Neural cell (in vitro differentiated cells): Measurements from ENCODE around the gene VAT1L. TPM values are rescaled to one million over a fixed set of nuclear protein-coding genes. Genes with fewer than 3 reads are reported as not detected.

ENCODE experiments used
- H2AFZ ChIP-seq: fragments of 200-600, 300-800 bp; sonication (generic), shearing (Covaris generic); 2 replicates; pipeline ENCODE4 v1.6.0; 2014; ENCODE audit warnings: low read depth, mild to moderate bottlenecking, antibody characterized with exemption, low read length, moderate library complexity
- H3F3A ChIP-seq: fragments of 200-600 bp; shearing (Covaris generic); 2 replicates; pipeline ENCODE4 v1.6.1; 2016; ENCODE audit warnings: mild to moderate bottlenecking, moderate library complexity, mixed read lengths, antibody characterized with exemption, low read length; ENCODE audit not compliant: insufficient read depth, poor library complexity, severe bottlenecking
- H3K27ac ChIP-seq: fragments of 200-600, 300-800 bp; sonication (generic), shearing (Covaris generic); 2 replicates; pipeline ENCODE4 v1.5.1; 2014; ENCODE audit warnings: mild to moderate bottlenecking, low read length, moderate library complexity
- H3K27me3 ChIP-seq: fragments of 300-800, 200-600 bp; sonication (generic), shearing (Covaris generic); 2 replicates; pipeline ENCODE4 v1.6.0; 2014; ENCODE audit warnings: mild to moderate bottlenecking, low read depth, low read length, moderate library complexity; ENCODE audit not compliant: insufficient read depth
- H3K36me3 ChIP-seq: fragments of 300-800, 200-600 bp; sonication (generic), shearing (Covaris generic); 2 replicates; pipeline ENCODE4 v1.5.1; 2014; ENCODE audit warnings: mild to moderate bottlenecking, antibody characterized with exemption, low read length, moderate library complexity; ENCODE audit not compliant: insufficient read depth
- H3K4me2 ChIP-seq: fragments of 300-800, 200-600 bp; sonication (generic), shearing (Covaris generic); 2 replicates; pipeline ENCODE4 v1.6.0; 2014; ENCODE audit warnings: mild to moderate bottlenecking, low read length
- H3K4me3 ChIP-seq: fragments of 300-800, 200-600 bp; sonication (generic), shearing (Covaris generic); 2 replicates; pipeline ENCODE4 v1.5.1; 2014; ENCODE audit warnings: mild to moderate bottlenecking, low read length, moderate library complexity
- H3K79me2 ChIP-seq: fragments of 200-600 bp; shearing (Covaris generic); replicated peaks from 2 replicates; pipeline ENCODE4 v1.6.0; 2014; ENCODE audit warnings: mild to moderate bottlenecking, low read length, moderate library complexity; ENCODE audit not compliant: insufficient read depth
- H3K9ac ChIP-seq: fragments of 300-800, 200-600 bp; sonication (generic), shearing (Covaris generic); 2 replicates; pipeline ENCODE4 v1.6.1; 2016; ENCODE audit warnings: mild to moderate bottlenecking, low read length, mixed read lengths
- H3K9me2 ChIP-seq: fragments of 200-600 bp; shearing (Covaris generic); 2 replicates; pipeline ENCODE4 v1.6.1; 2016; ENCODE audit warnings: mild to moderate bottlenecking, low read length, mixed read lengths; ENCODE audit not compliant: insufficient read depth
- H3K9me3 ChIP-seq: fragments of 200-600, 300-800 bp; sonication (generic), shearing (Covaris generic); 2 replicates; pipeline ENCODE4 v1.6.1; 2016; ENCODE audit warnings: mild to moderate bottlenecking, mixed run types, low read length, moderate library complexity, mixed read lengths
- H4K20me1 ChIP-seq: fragments of 200-600 bp; shearing (Covaris generic); 2 replicates; pipeline ENCODE4 v1.6.1; 2016; ENCODE audit warnings: mild to moderate bottlenecking, mixed run types; ENCODE audit not compliant: insufficient read depth
- CTCF ChIP-seq: fragments of 450-650 bp; IDR thresholded peaks from 2 replicates; pipeline ENCODE4 v1.5.1; 2014; ENCODE audit warnings: antibody characterized with exemption, mild to moderate bottlenecking, moderate library complexity; ENCODE audit not compliant: poor library complexity, severe bottlenecking
- EP300 ChIP-seq: fragments of 450-650 bp; conservative IDR thresholded peaks from 2 replicates; pipeline ENCODE4 v1.6.1; 2014; ENCODE audit warnings: antibody characterized with exemption, mild to moderate bottlenecking, moderate library complexity; ENCODE audit not compliant: poor library complexity, severe bottlenecking
- EZH2 ChIP-seq: fragments of 200-600, 300-800 bp; shearing (Covaris generic), sonication (generic); IDR thresholded peaks from 2 replicates; pipeline ENCODE4 v1.6.1; 2014; ENCODE audit warnings: antibody characterized with exemption, low read length, borderline replicate concordance, mild to moderate bottlenecking; ENCODE audit not compliant: insufficient read depth, poor library complexity, severe bottlenecking
- MXI1 ChIP-seq: fragments of 450-650 bp; conservative IDR thresholded peaks from 2 replicates; pipeline ENCODE4 v1.6.1; 2014; ENCODE audit warnings: antibody characterized with exemption, mild to moderate bottlenecking; ENCODE audit not compliant: poor library complexity, severe bottlenecking
- POLR2AphosphoS5 ChIP-seq: IDR thresholded peaks from 2 replicates; pipeline ENCODE4 v1.6.1; 2012
- RAD21 ChIP-seq: fragments of 450-650 bp; conservative IDR thresholded peaks from 2 replicates; pipeline ENCODE4 v1.6.1; 2014; ENCODE audit warnings: antibody characterized with exemption, mild to moderate bottlenecking, moderate library complexity
- REST ChIP-seq: IDR thresholded peaks from 2 replicates; pipeline ENCODE4 v1.6.1; 2012; ENCODE audit warnings: borderline replicate concordance
- SMC3 ChIP-seq: fragments of 450-650 bp; conservative IDR thresholded peaks from 2 replicates; pipeline ENCODE4 v1.6.1; 2014; ENCODE audit warnings: antibody characterized with exemption, mild to moderate bottlenecking, moderate library complexity; ENCODE audit not compliant: poor library complexity
- TAF1 ChIP-seq: IDR thresholded peaks from 2 replicates; pipeline ENCODE4 v1.6.1; 2012; ENCODE audit warnings: low read depth
- polyA plus RNA-seq: library from polyadenylated mRNA; depleted of rRNA; stranded (reverse); fragments of >200 nt; gene quantifications from 2 replicates; pipeline ENCODE4 v1.2.3, GENCODE V29; 2014

VAT1L gene
- polyA plus RNA-seq, 1 donor from 2014 or later = 54.5 TPM

GRCh38 chr16:77744141-77744540, 44.2 kb upstream of the VAT1L start:
- Histone ChIP-seq H3K79me2 (no peaks in the 10 kb centered on the region), H3K36me3 (no peaks in the 10 kb centered on the region), H4K20me1 (no peaks in the 10 kb centered on the region), H3K27me3 (no peaks in the 10 kb centered on the region), H2AFZ (no peak overlapping the region), H3K9me3 (no peaks in the 10 kb centered on the region), H3K9ac (no peak overlapping the region), H3F3A (no peaks in the 10 kb centered on the region), H3K4me3 (no peak overlapping the region), H3K27ac (no peak overlapping the region), H3K9me2 (no peaks in the 10 kb centered on the region), H3K4me2 (no peak overlapping the region)
- TF ChIP-seq EZH2 (no peak), RAD21 (no peak), TAF1 (no peak), POLR2AphosphoS5 (no peak), MXI1 (no peak), SMC3 (no peak), REST (no peak), EP300 (no peak), CTCF (no peak)

GRCh38 chr16:77745972-77746371, 42.4 kb upstream of the VAT1L start:
- Histone ChIP-seq H3F3A (no peaks in the 10 kb centered on the region), H3K9me3 (no peaks in the 10 kb centered on the region), H3K9me2 (no peaks in the 10 kb centered on the region), H4K20me1 (no peaks in the 10 kb centered on the region), H3K9ac (no peak overlapping the region), H3K27ac (no peak overlapping the region), H3K79me2 (no peaks in the 10 kb centered on the region), H3K4me2 (no peak overlapping the region), H3K4me3 (no peak overlapping the region), H2AFZ (no peak overlapping the region), H3K27me3 (no peaks in the 10 kb centered on the region), H3K36me3 (no peaks in the 10 kb centered on the region)
- TF ChIP-seq SMC3 (no peak), RAD21 (no peak), REST (no peak), EP300 (no peak), MXI1 (no peak), CTCF (no peak), TAF1 (no peak), POLR2AphosphoS5 (no peak), EZH2 (no peak)
